HepG2 (cell line): ENCODE data around the gene MTHFS. TPM values are rescaled to one million over a fixed set of nuclear protein-coding genes. Genes with fewer than 3 reads are reported as not detected.

Experiments
- ATM ChIP-seq: fragments of 450-650 bp; IDR thresholded peaks from 2 replicates; pipeline ENCODE4 v1.7.1; 2017; ENCODE audit warnings: mild to moderate bottlenecking, borderline replicate concordance
- BRCA1 ChIP-seq: sonication (generic); formaldehyde crosslinking; IDR thresholded peaks from 2 replicates; pipeline ENCODE4 v1.4.0; 2020; ENCODE audit warnings: missing genetic modification reagents
- CREB1 ChIP-seq, 2 experiments: fragments of 450-650 bp in 1 of 2; IDR thresholded peaks; 2 replicates each; pipeline ENCODE4 v1.6.1; 2016 to 2017; ENCODE audit warnings: control low read depth in 1 of 2, mild to moderate bottlenecking in 1 of 2, missing compliant biosample characterization in 1 of 2, missing genetic modification characterization in 1 of 2
- ELF4 ChIP-seq: sonication (generic); formaldehyde crosslinking; IDR thresholded peaks from 2 replicates; pipeline ENCODE4 v1.5.0; 2020; ENCODE audit warnings: missing genetic modification reagents, mild to moderate bottlenecking, moderate library complexity, borderline replicate concordance
- HOMEZ ChIP-seq: IDR thresholded peaks from 2 replicates; pipeline ENCODE4 v1.6.1; 2016; ENCODE audit warnings: low read depth
- KDM5A ChIP-seq: fragments of 200-600 bp; sonication (generic); IDR thresholded peaks from 2 replicates; pipeline ENCODE4 v1.7.0; 2018; ENCODE audit warnings: antibody characterized with exemption, mild to moderate bottlenecking, low read length, borderline replicate concordance
- KLF13 ChIP-seq: sonication (generic); formaldehyde crosslinking; IDR thresholded peaks from 2 replicates; pipeline ENCODE4 v1.4.0; 2020; ENCODE audit warnings: mild to moderate bottlenecking, missing genetic modification reagents
- SPEN ChIP-seq: sonication (generic); formaldehyde crosslinking; IDR thresholded peaks from 2 replicates; pipeline ENCODE4 v1.5.1; 2020; ENCODE audit warnings: low read depth, mild to moderate bottlenecking, missing genetic modification reagents
- SRSF9 ChIP-seq: fragments of 200-400 bp; formaldehyde crosslinking; IDR thresholded peaks from 2 replicates; pipeline ENCODE4 v1.6.1; 2018; ENCODE audit warnings: borderline replicate concordance, mild to moderate bottlenecking, low read depth, low read length; ENCODE audit not compliant: insufficient read depth, poor library complexity, severe bottlenecking
- TAF1 ChIP-seq: sonication (generic); formaldehyde crosslinking; IDR thresholded peaks from 2 replicates; pipeline ENCODE4 v1.4.0; 2020; ENCODE audit warnings: missing genetic modification reagents
- TFDP1 ChIP-seq: IDR thresholded peaks from 2 replicates; pipeline ENCODE4 v1.6.1; 2016; ENCODE audit warnings: missing compliant biosample characterization, missing genetic modification reagents, borderline replicate concordance
- THRA ChIP-seq: sonication (generic); formaldehyde crosslinking; IDR thresholded peaks from 2 replicates; pipeline ENCODE4 v1.4.0; 2020; ENCODE audit warnings: missing genetic modification reagents, borderline replicate concordance
- ZBTB2 ChIP-seq: sonication (generic); formaldehyde crosslinking; IDR thresholded peaks from 2 replicates; pipeline ENCODE4 v1.8.0; 2022; ENCODE audit warnings: low read depth, missing genetic modification reagents
- ZC3H13 ChIP-seq: sonication (generic); formaldehyde crosslinking; IDR thresholded peaks from 2 replicates; pipeline ENCODE4 v1.8.1; 2023; ENCODE audit warnings: mild to moderate bottlenecking, missing genetic modification reagents, moderate library complexity
- ZKSCAN1 ChIP-seq: fragments of 150-350 bp; IDR thresholded peaks from 2 replicates; pipeline ENCODE4 v1.6.1; 2014; ENCODE audit warnings: low read length
- ZKSCAN5 ChIP-seq: sonication (generic); formaldehyde crosslinking; IDR thresholded peaks from 2 replicates; pipeline ENCODE4 v1.5.1; 2020; ENCODE audit warnings: mild to moderate bottlenecking, missing genetic modification reagents
- ZNF101 ChIP-seq: sonication (generic); formaldehyde crosslinking; IDR thresholded peaks from 2 replicates; pipeline ENCODE4 v1.4.0; 2020; ENCODE audit warnings: mild to moderate bottlenecking, low read depth, missing genetic modification reagents, borderline replicate concordance
- ZNF256 ChIP-seq: sonication (generic); formaldehyde crosslinking; conservative IDR thresholded peaks from 2 replicates; pipeline ENCODE4 v1.4.0; 2020; ENCODE audit warnings: missing genetic modification reagents
- ZNF282 ChIP-seq: fragments of 450-650 bp; IDR thresholded peaks from 2 replicates; pipeline ENCODE4 v1.6.1; 2018; ENCODE audit not compliant: partially characterized antibody
- ZNF335 ChIP-seq: sonication (generic); formaldehyde crosslinking; IDR thresholded peaks from 2 replicates; pipeline ENCODE4 v1.4.0; 2020; ENCODE audit warnings: missing genetic modification reagents
- ZNF629 ChIP-seq: sonication (generic); formaldehyde crosslinking; conservative IDR thresholded peaks from 2 replicates; pipeline ENCODE4 v1.5.0; 2020; ENCODE audit warnings: missing genetic modification reagents
- ZNF7 ChIP-seq: IDR thresholded peaks from 2 replicates; pipeline ENCODE4 v1.6.1; 2016; ENCODE audit warnings: missing biosample characterization, missing genetic modification reagents
- ZNF746 ChIP-seq: sonication (generic); formaldehyde crosslinking; IDR thresholded peaks from 2 replicates; pipeline ENCODE4 v1.8.0; 2022; ENCODE audit warnings: mild to moderate bottlenecking, missing genetic modification reagents
- ZNF781 ChIP-seq: sonication (generic); formaldehyde crosslinking; IDR thresholded peaks from 2 replicates; pipeline ENCODE4 v1.5.1; 2020; ENCODE audit warnings: borderline replicate concordance, mild to moderate bottlenecking, missing genetic modification reagents; ENCODE audit errors: not compliant biosample characterization
- ZZZ3 ChIP-seq: sonication (generic); formaldehyde crosslinking; IDR thresholded peaks from 2 replicates; pipeline ENCODE4 v1.4.0; 2020; ENCODE audit warnings: missing genetic modification reagents, mild to moderate bottlenecking, borderline replicate concordance
- polyA plus RNA-seq, 8 experiments: library from polyadenylated mRNA; depleted of rRNA in 3 of 8; stranded (reverse) in 7 of 8; unstranded in 1 of 8; fragments of >200 nt; fragmentation: Illumina TruSeq in 4 of 8; extraction: Trizol in 4 of 8; gene quantifications; 2 replicates each; pipeline versions ENCODE4 v1.2.1 to v1.2.3, GENCODE V29; 2011 to 2016; ENCODE audit warnings: low read depth in 4 of 8, missing spikeins in 1 of 8, mixed read lengths in 1 of 8; ENCODE audit not compliant: insufficient read depth in 1 of 8
- total RNA-seq, 5 experiments: library from RNA; depleted of rRNA; stranded (reverse); fragments of >200 nt; fragmentation: Illumina TruSeq; extraction: Trizol; gene quantifications; 2 replicates each; pipeline ENCODE4 v1.2.3, GENCODE V29; 2016; ENCODE audit warnings: low read depth in 1 of 5

The MTHFS gene
- total and polyA plus RNA-seq, 2 of the 13 experiments (the other 11 are each of a cell fraction or from before 2014, with no cell fraction given) = 37.0 to 49.7 TPM

GRCh38 chr15:79923515-79924169, 26.8 kb upstream of the MTHFS start (continued):
- TF ChIP-seq HOMEZ (peak; percentile 46; the same call in 1 of the 2 replicates), ZBTB2 (CRISPR knock-in tag) (peak; percentile 64; the same call in 1 of the 2 replicates), ZKSCAN5 (no peak), SPEN (CRISPR knock-in tag) (peak; percentile 77; the same call in 1 of the 2 replicates), ZNF282 (no peak), KLF13 (CRISPR knock-in tag) (no peak), ZNF101 (CRISPR knock-in tag) (peak; percentile 88; the same call in 1 of the 2 replicates), ZNF7 (CRISPR knock-in tag) (no peak), ZKSCAN1 (no peak), ELF4 (CRISPR knock-in tag) (no peak), ZZZ3 (CRISPR knock-in tag) (0 out of 2 replicates have a peak, but pooled peaks have one; percentile 47), ZNF335 (CRISPR knock-in tag) (peak; percentile 79; the same call in 1 of the 2 replicates), ATM (no peak), ZNF256 (CRISPR knock-in tag) (no peak), BRCA1 (CRISPR knock-in tag) (no peak), CREB1 (IDR thresholded peaks at IDR 0.05) (peak; percentile 40; the same call in 1 of the 2 replicates), CREB1 (CRISPR knock-in tag; IDR thresholded peaks at IDR 0.05) (no peak), SRSF9 (no peak), ZNF629 (CRISPR knock-in tag) (peak; percentile 50; the same call in 1 of the 2 replicates), KDM5A (peak; percentile 1; the same call in 1 of the 2 replicates), THRA (CRISPR knock-in tag) (peak; percentile 29), ZNF746 (0 out of 2 replicates have a peak, but pooled peaks have one; percentile 4), TAF1 (CRISPR knock-in tag) (peak; percentile 93), ZNF781 (CRISPR knock-in tag) (peak; percentile 78), ZC3H13 (CRISPR knock-in tag) (no peak; the same call in 1 of the 2 replicates), TFDP1 (no peak; the same call in 1 of the 2 replicates)
